ENCODE results near the gene OR1E2.
A peak's percentile ranks its signal among the peaks of the same experiment; 100 is the strongest.
"Not testable (repeated sequence)": the region's sequence is repeated elsewhere in the genome, so short reads cannot be mapped to it uniquely, and the experiment has no call there.

Gene OR1E2

GRCh38 chr17:3433741-3434140 is at the start of gene OR1E2:
Gene OR1E2, minus strand, starts transcription at chr17:3433841. Its CDS starts 0 bp downstream, at chr17:3433841.
- no peak for DNase-seq
- H3K27ac Mint-ChIP-seq = no peak within 1 kb of the TSS

GRCh38 chr17:3482852-3483251 is 49.2 kb upstream of the OR1E2 start:
- H3K4me1 Mint-ChIP-seq = no peaks in the 10 kb centered on the region
- H3K9me3 Mint-ChIP-seq = no peaks in the 10 kb centered on the region
- ATAC-seq (no peak), DNase-seq (no peak)
- H3K27ac Mint-ChIP-seq = no peak overlapping the region
- H3K4me3 Mint-ChIP-seq = no peak overlapping the region
- peaks cover 15% of the 10 kb centered on the region for H3K27me3 Mint-ChIP-seq

More at GRCh38 chr17:3433741-3434140, at the start of gene OR1E2:
- Mint-ChIP-seq H3K9me3 (peaks cover 5 to 13% of the 10 kb centered on the region in 2 donors), H3K27me3 (peaks cover 8% of the 10 kb centered on the region), H3K4me1 (no peaks in the 10 kb centered on the region), H3K4me3 (no peak within 1 kb of the TSS)
- ATAC-seq = no peak

- ATAC-seq = no peak
- Mint-ChIP-seq H3K27ac (no peak overlapping the region), H3K27me3 (peaks cover 1% of the 10 kb centered on the region), H3K4me3 (no peak overlapping the region), H3K9me3 (no peaks in the 10 kb centered on the region), H3K4me1 (no peaks in the 10 kb centered on the region)
- DNase-seq = no peak
Observed at GRCh38 chr17:3479988-3480387, 46.3 kb upstream of the OR1E2 start.

GRCh38 chr17:3475812-3476610 is 42.4 kb upstream of the OR1E2 start, which contains the start of gene ASPA:
Gene ASPA, plus strand, starts transcription at chr17:3475997. Its CDS starts 163 bp downstream, at chr17:3476160.
- no peaks in the 10 kb centered on the region for H3K27me3 Mint-ChIP-seq
- H3K27ac Mint-ChIP-seq = no peak within 1 kb of the TSS
- ATAC-seq = no peak
- no peak for DNase-seq
- no peaks in the 10 kb centered on the region for H3K9me3 Mint-ChIP-seq
- H3K4me1 Mint-ChIP-seq = no peaks in the 10 kb centered on the region
- peak within 1 kb of the TSS in 1 of 2 donors; percentile 51 for H3K4me3 Mint-ChIP-seq

- DNase-seq (no peak), ATAC-seq (no peak)
- Mint-ChIP-seq H3K27ac (no peak overlapping the region), H3K4me1 (no peaks in the 10 kb centered on the region), H3K27me3 (no peaks in the 10 kb centered on the region), H3K4me3 (no peak overlapping the region), H3K9me3 (no peaks in the 10 kb centered on the region)
Observed at GRCh38 chr17:3475251-3475685, 41.6 kb upstream of the OR1E2 start.

- Mint-ChIP-seq H3K9me3 (no peaks in the 10 kb centered on the region), H3K4me3 (no peak overlapping the region), H3K27ac (no peak overlapping the region), H3K4me1 (no peaks in the 10 kb centered on the region), H3K27me3 (no peaks in the 10 kb centered on the region)
- DNase-seq = no peak
- ATAC-seq = no peak
Observed at GRCh38 chr17:3474212-3474611, 40.6 kb upstream of the OR1E2 start.

- Mint-ChIP-seq H3K27ac (no peak overlapping the region), H3K27me3 (no peaks in the 10 kb centered on the region), H3K4me1 (no peaks in the 10 kb centered on the region), H3K4me3 (no peak overlapping the region), H3K9me3 (no peaks in the 10 kb centered on the region)
- DNase-seq = no peak
- no peak for ATAC-seq
Observed at GRCh38 chr17:3472137-3472536, 38.5 kb upstream of the OR1E2 start.

GRCh38 chr17:3471599-3471998 is 38.0 kb upstream of the OR1E2 start, which contains the start of gene SPATA22:
Gene SPATA22, minus strand, starts transcription at chr17:3471819. Its CDS starts 2,494 bp downstream, at chr17:3469325.
- ATAC-seq (no peak), DNase-seq (no peak)
- H3K4me3 Mint-ChIP-seq = no peak within 1 kb of the TSS
- no peak within 1 kb of the TSS for H3K27ac Mint-ChIP-seq
- no peaks in the 10 kb centered on the region for H3K9me3 Mint-ChIP-seq
- H3K4me1 Mint-ChIP-seq = no peaks in the 10 kb centered on the region
- H3K27me3 Mint-ChIP-seq = no peaks in the 10 kb centered on the region

GRCh38 chr17:3469529-3469928 is 35.9 kb upstream of the OR1E2 start:
- Mint-ChIP-seq H3K27ac (no peak overlapping the region), H3K27me3 (no peaks in the 10 kb centered on the region), H3K4me3 (no peak overlapping the region), H3K9me3 (no peaks in the 10 kb centered on the region), H3K4me1 (no peaks in the 10 kb centered on the region)
- ATAC-seq (no peak), DNase-seq (no peak)

- H3K27ac Mint-ChIP-seq, H3K9me3 Mint-ChIP-seq, ATAC-seq, DNase-seq, H3K4me3 Mint-ChIP-seq, H3K4me1 Mint-ChIP-seq, H3K27me3 Mint-ChIP-seq: not testable (repeated sequence)
Observed at GRCh38 chr17:3466355-3466754, 32.7 kb upstream of the OR1E2 start.

- H3K4me1 Mint-ChIP-seq = no peaks in the 10 kb centered on the region
- H3K9me3 Mint-ChIP-seq = no peaks in the 10 kb centered on the region
- no peaks in the 10 kb centered on the region for H3K27me3 Mint-ChIP-seq
- DNase-seq (no peak), ATAC-seq (no peak)
- no peak overlapping the region for H3K4me3 Mint-ChIP-seq
- H3K27ac Mint-ChIP-seq = no peak overlapping the region
Observed at GRCh38 chr17:3448059-3448665, 14.5 kb upstream of the OR1E2 start.

GRCh38 chr17:3447625-3448024 is 14.0 kb upstream of the OR1E2 start:
- Mint-ChIP-seq H3K27me3 (no peaks in the 10 kb centered on the region), H3K4me1 (no peaks in the 10 kb centered on the region), H3K27ac (peak overlapping the region in 1 of 2 donors; percentile 4), H3K4me3 (no peak overlapping the region), H3K9me3 (no peaks in the 10 kb centered on the region)
- no peak for DNase-seq
- ATAC-seq = no peak

- Mint-ChIP-seq H3K4me1 (no peaks in the 10 kb centered on the region), H3K4me3 (no peak overlapping the region), H3K27me3 (no peaks in the 10 kb centered on the region), H3K9me3 (no peaks in the 10 kb centered on the region), H3K27ac (no peak overlapping the region)
- DNase-seq = no peak
- ATAC-seq = no peak
Observed at GRCh38 chr17:3440451-3440850, 6.8 kb upstream of the OR1E2 start.

- Mint-ChIP-seq H3K4me3 (no peak overlapping the region), H3K27ac (no peak overlapping the region), H3K27me3 (peaks cover 2% of the 10 kb centered on the region), H3K4me1 (no peaks in the 10 kb centered on the region), H3K9me3 (peaks cover 0 to under 1% of the 10 kb centered on the region in 2 donors)
- DNase-seq = no peak
- ATAC-seq = no peak
Observed at GRCh38 chr17:3438368-3438767, 4.7 kb upstream of the OR1E2 start.

GRCh38 chr17:3433215-3433614 is 426 bp downstream of the OR1E2 start:
- not testable (repeated sequence) for H3K4me1 Mint-ChIP-seq, DNase-seq, ATAC-seq, H3K27ac Mint-ChIP-seq, H3K27me3 Mint-ChIP-seq, H3K4me3 Mint-ChIP-seq
- H3K9me3 Mint-ChIP-seq = peaks cover 5 to 13% of the 10 kb centered on the region in 2 donors

GRCh38 chr17:3418222-3418621 is 15.4 kb downstream of the OR1E2 start:
- no peak overlapping the region for H3K27ac Mint-ChIP-seq

More at GRCh38 chr17:3418222-3418621, 15.4 kb downstream of the OR1E2 start:
- no peak overlapping the region for H3K4me3 Mint-ChIP-seq
- H3K4me1 Mint-ChIP-seq = no peaks in the 10 kb centered on the region
- H3K9me3 Mint-ChIP-seq = no peaks in the 10 kb centered on the region
- ATAC-seq = no peak
- peaks cover 9% of the 10 kb centered on the region for H3K27me3 Mint-ChIP-seq
- DNase-seq = no peak

Measured in stimulated activated naive CD8-positive, alpha-beta T cell treated with anti-CD3 and anti-CD28 coated beads, Interleukin-15, amount 100 ng/mL, for 72 hours (primary cell).